ENCODE measurements around the gene AFF3.
"Not testable (repeated sequence)": the region's sequence is repeated elsewhere in the genome, so short reads cannot be mapped to it uniquely, and the experiment has no call there.

Gene AFF3

GRCh38 chr2:99776206-99776905 is 366.0 kb downstream of the AFF3 start:
- DNase-seq, result no peak

- DNase-seq, result no peak
These were observed 366.8 kb downstream of the AFF3 start for GRCh38 chr2:99775585-99775984.

GRCh38 chr2:99773642-99774041 is 368.7 kb downstream of the AFF3 start:
- not testable (repeated sequence) for DNase-seq

- no peak for DNase-seq
These were observed 369.6 kb downstream of the AFF3 start for GRCh38 chr2:99772591-99773331.

- peak; percentile 92 for DNase-seq
These were observed 370.6 kb downstream of the AFF3 start for GRCh38 chr2:99771681-99772333.

GRCh38 chr2:99770876-99771275 is 371.5 kb downstream of the AFF3 start:
- DNase-seq, result no peak

- DNase-seq, result no peak
These were observed 376.6 kb downstream of the AFF3 start for GRCh38 chr2:99765731-99766318.

- no peak for DNase-seq
These were observed 378.6 kb downstream of the AFF3 start for GRCh38 chr2:99763764-99764163.

GRCh38 chr2:99762714-99763113 is 379.7 kb downstream of the AFF3 start:
- DNase-seq, result no peak

GRCh38 chr2:99757611-99758114 is 384.7 kb downstream of the AFF3 start:
- no peak for DNase-seq

GRCh38 chr2:99756059-99756458 is 386.3 kb downstream of the AFF3 start:
- peak; percentile 82 for DNase-seq

- peak; percentile 41 for DNase-seq
These were observed 388.2 kb downstream of the AFF3 start for GRCh38 chr2:99754210-99754609.

GRCh38 chr2:99753505-99753904 is 388.9 kb downstream of the AFF3 start:
- DNase-seq, result no peak

GRCh38 chr2:99748344-99748743 is 394.0 kb downstream of the AFF3 start:
- no peak for DNase-seq

GRCh38 chr2:99747842-99748241 is 394.5 kb downstream of the AFF3 start:
- DNase-seq, result no peak

- DNase-seq, result no peak
These were observed 399.2 kb downstream of the AFF3 start for GRCh38 chr2:99743146-99743545.

- peak; percentile 11 for DNase-seq
These were observed 404.9 kb downstream of the AFF3 start for GRCh38 chr2:99737537-99737936.

- no peak for DNase-seq
These were observed 406.6 kb downstream of the AFF3 start for GRCh38 chr2:99735753-99736152.

GRCh38 chr2:99735314-99735713 is 407.1 kb downstream of the AFF3 start:
- DNase-seq, result not testable (repeated sequence)

GRCh38 chr2:99734236-99734635 is 408.2 kb downstream of the AFF3 start:
- DNase-seq, result no peak

- no peak for DNase-seq
These were observed 413.0 kb downstream of the AFF3 start for GRCh38 chr2:99729104-99730025.

- DNase-seq, result no peak
These were observed 414.2 kb downstream of the AFF3 start for GRCh38 chr2:99728166-99728565.

Data from MV-4-11 (cell line).